Activated CD4-positive, alpha-beta memory T cell treated with anti-CD3 and anti-CD28 coated beads for 36 hours (primary cell): ENCODE data around the gene HES5. TPM values are rescaled to one million over a fixed set of nuclear protein-coding genes. Genes with fewer than 3 reads are reported as not detected.

Source experiments
- CTCF ChIA-PET: fragments of 350-600 bp; sonication (Branson Sonifier 250); formaldehyde crosslinking; loops from one replicate; lab custom pipeline; 2021; ENCODE audit warnings: antibody characterized with exemption, inconsistent platforms; lab: Charles Lee
- POLR2A ChIA-PET: fragments of 350-600 bp; sonication (Branson Sonifier 250); formaldehyde crosslinking; loops from one replicate; lab custom pipeline; 2021; ENCODE audit warnings: antibody characterized with exemption; lab: Charles Lee
- DNase-seq: peaks from one replicate; pipeline ENCODE4 v3.0.0-alpha.2; 2020
- H3K27ac Mint-ChIP-seq: one replicate; pipeline ENCODE4 v1.8.0; 2021; ENCODE audit warnings: mixed read lengths
- H3K27me3 Mint-ChIP-seq: one replicate; pipeline ENCODE4 v1.8.0; 2021; ENCODE audit warnings: mixed read lengths
- H3K36me3 Mint-ChIP-seq: one replicate; pipeline ENCODE4 v1.8.0; 2021; ENCODE audit warnings: mixed read lengths
- H3K4me1 Mint-ChIP-seq: one replicate; pipeline ENCODE4 v1.8.0; 2021; ENCODE audit warnings: low read depth, mixed read lengths
- H3K4me3 Mint-ChIP-seq: one replicate; pipeline ENCODE4 v1.8.0; 2021; ENCODE audit warnings: mild to moderate bottlenecking, mixed read lengths
- H3K9me3 Mint-ChIP-seq: one replicate; pipeline ENCODE4 v1.8.0; 2021; ENCODE audit warnings: mixed read lengths
- intact Hi-C: fragments of 100-400 bp; cut with micrococcal nuclease; formaldehyde crosslinking; loops from one replicate; pipeline ENCODE4 v1.15.1; 2023
- total RNA-seq, 2 experiments: library from RNA; stranded (reverse); gene quantifications; one replicate each; pipeline ENCODE4 v1.2.3, GENCODE V29; 2021

HES5 gene
- total RNA-seq, 2 experiments from 2014 or later = 0.17 TPM; not detected in 1

- peaks cover 2% of the 10 kb centered on the region for H3K36me3 Mint-ChIP-seq
- intact Hi-C loops = loop anchor here (2.0 to 5.0 kb wide), 4 partner anchors 97 to 349 kb away; partner anchors contain the start of genes MORN1 and RER1
- peak; percentile 91 for DNase-seq
- H3K4me1 Mint-ChIP-seq = peaks cover 18% of the 10 kb centered on the region
- H3K9me3 Mint-ChIP-seq = no peaks in the 10 kb centered on the region
- no peaks in the 10 kb centered on the region for H3K27me3 Mint-ChIP-seq
- H3K4me3 Mint-ChIP-seq = peak overlapping the region; percentile 80
- POLR2A ChIA-PET = interaction anchor here (0.8 to 5.5 kb wide), 8 partner anchors 10 to 346 kb away, joined by 3 to 65 read pairs (median 21); partner anchors contain the start of genes HES5, PANK4, PRXL2B and TNFRSF14
- H3K27ac Mint-ChIP-seq = peak overlapping the region; percentile 99
- CTCF ChIA-PET = interaction anchor here (0.9 to 1.3 kb wide), 5 partner anchors 10 to 131 kb away, joined by 3 to 6 read pairs (median 3); partner anchors contain the start of genes PANK4 and TNFRSF14
These were observed 15.9 kb upstream of the HES5 start for GRCh38 chr1:2545754-2546514.

GRCh38 chr1:2544875-2545640 lies 15.0 kb upstream of the HES5 start:
- DNase-seq = no peak
- H3K27me3 Mint-ChIP-seq = no peaks in the 10 kb centered on the region
- peak overlapping the region; percentile 23 for H3K27ac Mint-ChIP-seq
- ChIA-PET CTCF (interaction anchor here (0.9 to 1.3 kb wide), 4 partner anchors 11 to 130 kb away, joined by 3 to 5 read pairs (median 3); partner anchors contain the start of gene TNFRSF14), POLR2A (interaction anchor here (0.8 to 5.5 kb wide), 8 partner anchors 11 to 345 kb away, joined by 3 to 53 read pairs (median 12); partner anchors contain the start of genes HES5, PANK4 and TNFRSF14)
- H3K4me3 Mint-ChIP-seq = no peak overlapping the region
- H3K9me3 Mint-ChIP-seq = no peaks in the 10 kb centered on the region
- no peaks in the 10 kb centered on the region for H3K36me3 Mint-ChIP-seq
- intact Hi-C loops = loop anchor here (5.0 kb wide), 3 partner anchors 153 to 348 kb away; partner anchors contain the start of genes MORN1 and RER1
- H3K4me1 Mint-ChIP-seq = peaks cover 16% of the 10 kb centered on the region

- CTCF ChIA-PET = no interaction called here
- Mint-ChIP-seq H3K27me3 (no peaks in the 10 kb centered on the region), H3K36me3 (no peaks in the 10 kb centered on the region), H3K27ac (no peak overlapping the region), H3K4me1 (peaks cover 12% of the 10 kb centered on the region), H3K9me3 (no peaks in the 10 kb centered on the region), H3K4me3 (no peak overlapping the region)
- intact Hi-C loops = no loop called here
- POLR2A ChIA-PET = interaction anchor here (1.0 to 5.5 kb wide), 4 partner anchors 14 to 128 kb away, joined by 4 to 53 read pairs (median 12); partner anchors contain the start of genes HES5 and PANK4
- DNase-seq = no peak
These were observed 14.2 kb upstream of the HES5 start for GRCh38 chr1:2544093-2544874.

- Mint-ChIP-seq H3K4me1 (peaks cover 7% of the 10 kb centered on the region), H3K9me3 (no peaks in the 10 kb centered on the region), H3K27me3 (no peaks in the 10 kb centered on the region), H3K27ac (no peak overlapping the region), H3K4me3 (no peak overlapping the region), H3K36me3 (no peaks in the 10 kb centered on the region)
- intact Hi-C loops = no loop called here
- no peak for DNase-seq
- POLR2A ChIA-PET = interaction anchor here (1.2 to 5.5 kb wide), 5 partner anchors 14 to 42 kb away, joined by 3 to 53 read pairs (median 10); partner anchors contain the start of genes HES5 and PANK4
- CTCF ChIA-PET = interaction anchor here (0.6 kb wide), 1 partner anchor 20 kb away, joined by 3 read pairs; no protein-coding TSS in a partner anchor
These were observed 13.6 kb upstream of the HES5 start for GRCh38 chr1:2543543-2544092.

- intact Hi-C loops = no loop called here
- H3K4me3 Mint-ChIP-seq = no peak overlapping the region
- H3K27me3 Mint-ChIP-seq = no peaks in the 10 kb centered on the region
- CTCF ChIA-PET = no interaction called here
- POLR2A ChIA-PET = interaction anchor here (1.2 to 3.0 kb wide), 2 partner anchors 16 to 41 kb away, joined by 3 to 10 read pairs; partner anchors contain the start of gene PANK4
- DNase-seq = no peak
- no peak overlapping the region for H3K27ac Mint-ChIP-seq
- peaks cover 2% of the 10 kb centered on the region for H3K4me1 Mint-ChIP-seq
- H3K9me3 Mint-ChIP-seq = no peaks in the 10 kb centered on the region
- no peaks in the 10 kb centered on the region for H3K36me3 Mint-ChIP-seq
These were observed 12.3 kb upstream of the HES5 start for GRCh38 chr1:2542246-2542915.

GRCh38 chr1:2541619-2542245 lies 11.7 kb upstream of the HES5 start:
- Mint-ChIP-seq H3K9me3 (no peaks in the 10 kb centered on the region), H3K4me1 (peaks cover 2% of the 10 kb centered on the region), H3K36me3 (no peaks in the 10 kb centered on the region), H3K27me3 (no peaks in the 10 kb centered on the region), H3K4me3 (no peak overlapping the region), H3K27ac (no peak overlapping the region)
- no peak for DNase-seq
- intact Hi-C loops = no loop called here
- POLR2A ChIA-PET = interaction anchor here (1.1 to 3.0 kb wide), 2 partner anchors 16 to 17 kb away, joined by 4 to 10 read pairs; partner anchors contain the start of gene PANK4
- CTCF ChIA-PET = interaction anchor here (0.7 to 1.4 kb wide), 2 partner anchors 12 to 14 kb away, joined by 3 to 5 read pairs; partner anchors contain the start of gene TNFRSF14

GRCh38 chr1:2540816-2541492 lies 10.9 kb upstream of the HES5 start:
- no peak for DNase-seq
- H3K36me3 Mint-ChIP-seq = no peaks in the 10 kb centered on the region
- ChIA-PET POLR2A (interaction anchor here (1.1 to 3.0 kb wide), 2 partner anchors 15 to 16 kb away, joined by 4 to 10 read pairs; partner anchors contain the start of gene PANK4), CTCF (interaction anchor here (0.7 to 1.6 kb wide), 3 partner anchors 10 to 15 kb away, joined by 3 to 5 read pairs (median 5); partner anchors contain the start of gene TNFRSF14)
- no peaks in the 10 kb centered on the region for H3K9me3 Mint-ChIP-seq
- H3K4me3 Mint-ChIP-seq = no peak overlapping the region
- H3K4me1 Mint-ChIP-seq = peaks cover 2% of the 10 kb centered on the region
- H3K27ac Mint-ChIP-seq = no peak overlapping the region
- intact Hi-C loops = no loop called here
- H3K27me3 Mint-ChIP-seq = no peaks in the 10 kb centered on the region

- no peak overlapping the region for H3K4me3 Mint-ChIP-seq
- H3K27me3 Mint-ChIP-seq = no peaks in the 10 kb centered on the region
- POLR2A ChIA-PET = no interaction called here
- H3K9me3 Mint-ChIP-seq = no peaks in the 10 kb centered on the region
- H3K27ac Mint-ChIP-seq = no peak overlapping the region
- DNase-seq = peak; percentile 55
- intact Hi-C loops = no loop called here
- CTCF ChIA-PET = interaction anchor here (1.0 to 1.7 kb wide), 4 partner anchors 8 to 22 kb away, joined by 3 to 8 read pairs (median 5); partner anchors contain the start of genes HES5 and PANK4
- no peaks in the 10 kb centered on the region for H3K36me3 Mint-ChIP-seq
- peaks cover 2% of the 10 kb centered on the region for H3K4me1 Mint-ChIP-seq
These were observed 9.3 kb upstream of the HES5 start for GRCh38 chr1:2539312-2539907.

- Mint-ChIP-seq H3K4me1 (peaks cover 2% of the 10 kb centered on the region), H3K27me3 (no peaks in the 10 kb centered on the region), H3K9me3 (no peaks in the 10 kb centered on the region), H3K27ac (no peak overlapping the region), H3K36me3 (no peaks in the 10 kb centered on the region), H3K4me3 (no peak overlapping the region)
- ChIA-PET CTCF (interaction anchor here (1.0 to 1.7 kb wide), 3 partner anchors 9 to 23 kb away, joined by 3 to 8 read pairs (median 5); partner anchors contain the start of genes HES5 and PANK4), POLR2A (no interaction called here)
- intact Hi-C loops = no loop called here
- DNase-seq = no peak
These were observed 8.8 kb upstream of the HES5 start for GRCh38 chr1:2538872-2539271.
